Stimulated activated CD4-positive, alpha-beta T cell treated with anti-CD3 and anti-CD28 coated beads, Interleukin-1b, Interleukin-23, amount 100 ng/mL, for 24 hours (primary cell): ENCODE measurements around the gene AFAP1.

Source experiments
- DNase-seq, 4 experiments: peaks; one replicate each; pipeline ENCODE4 v3.0.0-alpha.2; 2020; ENCODE audit warnings: low read depth in 4 of 4, low spot score in 1 of 4

The AFAP1 gene

DNA sequence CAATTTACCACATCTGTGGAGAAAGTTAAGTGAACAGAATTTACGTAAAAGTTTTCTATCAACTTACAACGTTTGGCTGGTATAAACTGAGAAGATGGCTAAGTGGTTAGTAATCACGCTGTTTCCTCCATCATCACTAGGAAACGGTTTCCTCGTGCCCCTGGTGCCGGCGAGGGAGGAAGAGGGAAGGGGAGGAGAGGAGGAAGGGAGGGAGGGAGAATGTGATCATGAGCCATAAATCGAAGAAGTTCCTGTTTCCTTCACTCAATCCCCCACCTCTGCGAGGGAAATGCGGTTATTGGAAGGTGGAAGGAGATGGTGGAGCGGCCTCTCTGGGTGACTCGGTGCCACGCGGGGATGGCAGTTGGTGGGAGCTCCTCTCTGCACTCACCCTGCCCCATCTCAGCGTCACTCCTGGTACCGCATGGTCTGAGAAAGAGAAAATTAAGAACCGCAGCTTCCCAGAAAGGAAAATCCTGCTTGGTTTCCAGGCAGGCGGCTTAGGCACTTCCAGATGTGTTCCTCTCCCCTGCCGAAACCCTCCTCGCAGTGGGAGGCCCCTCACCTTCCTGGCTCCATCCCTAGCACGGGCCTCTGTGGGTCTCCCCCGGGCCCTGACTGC, 216.8 kb downstream of the AFAP1 start:
- DNase-seq, result no peak

DNA sequence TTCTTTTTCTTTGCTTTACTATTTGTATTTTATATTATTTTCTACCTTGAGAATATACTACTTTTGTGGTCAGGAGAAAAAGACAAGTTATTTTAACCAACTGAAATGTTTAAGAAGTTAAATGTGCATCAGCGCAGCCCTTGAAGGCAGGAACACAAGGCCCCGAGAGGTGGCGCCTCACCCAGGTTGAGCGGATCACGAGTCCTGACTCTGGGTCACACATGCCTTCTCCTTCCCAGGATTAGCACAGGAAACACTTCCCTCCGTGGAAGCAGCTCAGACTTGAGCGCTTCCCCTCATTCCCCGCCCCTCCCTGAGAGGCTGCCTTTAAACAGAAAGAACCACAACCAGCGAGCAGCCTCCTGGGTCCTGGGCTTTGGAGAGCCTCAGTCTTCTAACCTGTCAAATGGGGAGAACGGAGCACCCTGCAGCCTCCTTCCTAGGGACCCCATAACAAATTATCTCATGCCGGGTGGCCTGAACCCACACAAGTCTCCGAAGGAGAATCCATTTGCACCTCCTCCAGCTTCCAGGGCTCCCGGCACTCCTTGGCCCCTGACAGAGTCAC, 217.6 kb downstream of the AFAP1 start:
- no peak for DNase-seq

DNA sequence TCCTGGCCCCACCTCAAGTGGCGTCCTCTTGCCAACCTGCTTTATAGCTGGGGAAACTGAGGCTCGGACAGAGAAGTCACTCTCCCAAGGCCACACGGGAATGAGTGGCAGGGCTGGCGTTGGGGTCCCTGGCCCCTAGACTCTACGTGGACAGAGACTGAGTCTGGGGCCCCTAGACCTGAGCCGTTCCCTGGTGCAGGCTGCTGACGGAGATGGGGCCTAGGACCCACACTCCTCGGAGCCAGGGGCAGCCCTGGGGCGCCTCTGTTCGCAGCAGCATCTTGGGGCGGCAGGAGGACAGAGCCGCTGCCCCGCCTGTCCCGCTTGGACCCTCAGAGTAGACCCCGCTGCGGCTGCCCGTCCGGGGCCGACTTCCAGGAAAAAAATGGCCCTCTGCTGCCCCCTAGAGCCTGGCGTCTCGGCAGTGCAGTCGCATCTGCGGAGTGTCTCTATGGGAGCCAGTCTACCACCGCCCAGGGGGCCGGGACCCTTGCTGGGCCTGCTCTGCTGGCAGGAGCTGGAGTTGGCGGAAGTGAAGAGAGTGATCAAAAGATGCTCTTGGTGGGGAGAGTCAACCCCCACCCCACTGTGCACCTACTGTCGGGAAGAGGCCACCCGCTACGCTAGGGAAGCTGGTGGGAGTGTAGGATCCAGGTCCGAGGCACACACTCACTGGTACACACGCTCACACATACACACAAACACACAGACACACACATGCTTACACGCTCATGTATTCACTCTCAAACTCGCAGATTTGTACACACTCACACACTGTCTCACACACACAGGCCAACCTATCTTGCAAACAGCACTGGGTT, 220.1 kb downstream of the AFAP1 start:
- peak; percentile 26 to 57 (median 46) for DNase-seq

GRCh38 chr4:7717946-7718490, 221.6 kb downstream of the AFAP1 start:
- no peak for DNase-seq

DNA sequence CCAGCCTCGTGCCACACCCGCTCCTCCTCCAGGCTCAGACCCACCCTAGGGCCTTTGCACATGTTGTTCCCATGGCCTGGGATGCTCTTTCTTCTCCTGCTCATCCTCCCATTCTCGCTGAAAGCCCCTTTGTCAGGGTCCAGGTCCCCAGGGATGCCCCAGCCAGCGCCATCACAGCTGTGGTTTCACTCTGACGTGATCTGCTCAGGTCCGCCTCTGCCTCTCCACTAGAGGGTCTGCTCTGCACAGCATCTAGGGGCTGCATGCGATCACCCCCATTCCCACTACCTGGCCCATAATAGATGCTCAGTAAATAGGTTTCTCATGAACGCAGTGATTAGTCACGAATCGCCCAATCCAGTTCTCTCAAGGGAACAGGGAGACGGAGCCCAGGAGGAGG, 222.5 kb downstream of the AFAP1 start:
- no peak for DNase-seq

- DNase-seq, result no peak
Measured at GRCh38 chr4:7716010-7716721, 223.5 kb downstream of the AFAP1 start.

DNA sequence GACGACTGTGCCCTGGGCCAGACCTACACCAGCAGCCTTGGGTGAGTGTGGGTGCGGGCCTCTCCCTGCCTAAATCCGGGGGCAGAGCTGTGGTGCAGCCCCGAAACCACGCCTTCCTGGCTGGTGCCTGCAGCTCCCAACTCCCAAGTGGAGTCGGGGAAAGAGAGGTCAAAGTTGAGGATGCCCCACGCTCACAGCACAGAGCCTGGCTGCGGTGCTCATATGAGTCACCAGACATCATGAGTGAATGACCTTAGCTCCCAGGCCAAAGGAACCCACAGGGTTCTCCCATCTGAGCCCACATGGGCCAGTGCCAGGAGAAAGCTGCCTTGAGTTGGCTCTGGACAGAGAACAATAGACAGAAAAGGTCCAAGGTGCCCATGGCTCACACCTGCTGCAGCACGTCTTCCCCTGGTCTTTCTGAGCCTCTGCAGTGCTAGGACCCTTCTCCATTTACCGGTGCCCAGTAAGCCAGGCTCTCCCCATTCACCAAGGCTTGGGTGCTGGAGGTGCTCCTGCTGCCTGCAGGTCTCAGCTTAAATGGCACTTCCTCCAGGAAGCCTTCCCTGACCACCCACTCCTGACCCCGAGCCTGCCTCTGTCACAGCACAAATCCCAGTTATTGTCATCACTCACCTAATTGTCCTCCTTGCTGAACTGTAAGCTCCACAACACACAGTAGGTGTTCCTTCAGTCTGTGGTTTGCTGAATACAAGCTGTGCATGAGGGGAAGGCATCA, 224.2 kb downstream of the AFAP1 start:
- no peak for DNase-seq

GRCh38 chr4:7714738-7715137, 224.9 kb downstream of the AFAP1 start:
- no peak for DNase-seq

GRCh38 chr4:7714176-7714575, 225.5 kb downstream of the AFAP1 start:
- no peak for DNase-seq

GRCh38 chr4:7713757-7714156, 225.9 kb downstream of the AFAP1 start:
- DNase-seq, result no peak

DNA sequence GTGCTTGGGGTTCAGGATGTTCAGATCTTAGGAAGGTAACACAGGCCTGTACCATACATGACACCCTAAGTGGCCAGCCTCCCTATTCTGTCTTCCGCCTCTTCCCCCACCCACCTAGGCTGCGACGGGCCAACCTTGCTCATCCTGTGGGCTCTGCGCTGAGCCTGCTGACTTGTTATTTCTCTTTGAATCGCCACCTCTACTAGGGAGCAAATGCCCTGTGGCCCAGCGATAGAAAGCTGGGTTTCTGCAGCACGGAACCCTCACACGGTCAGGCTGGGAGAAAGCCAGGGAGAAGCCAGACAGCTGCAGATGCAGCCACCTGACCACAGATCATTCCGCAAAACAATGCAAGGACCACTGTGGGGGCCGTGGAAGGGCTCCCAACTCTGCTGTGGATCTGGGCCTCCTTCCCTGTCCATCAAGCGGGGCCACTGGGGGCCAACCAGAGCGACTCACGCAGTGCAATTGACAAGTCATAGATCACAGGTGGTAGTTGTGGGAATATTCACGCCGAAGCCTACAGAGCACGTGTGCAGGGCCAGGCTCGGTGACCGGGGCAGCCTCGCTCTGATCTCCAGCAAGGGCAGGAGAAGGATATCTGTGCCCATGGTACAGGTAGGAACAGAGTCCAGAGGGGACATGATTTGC, 227.5 kb downstream of the AFAP1 start:
- DNase-seq, result no peak

- no peak for DNase-seq
Measured at GRCh38 chr4:7711307-7711963, 228.2 kb downstream of the AFAP1 start.

GRCh38 chr4:7710576-7711306, 228.9 kb downstream of the AFAP1 start:
- DNase-seq, result no peak

DNA sequence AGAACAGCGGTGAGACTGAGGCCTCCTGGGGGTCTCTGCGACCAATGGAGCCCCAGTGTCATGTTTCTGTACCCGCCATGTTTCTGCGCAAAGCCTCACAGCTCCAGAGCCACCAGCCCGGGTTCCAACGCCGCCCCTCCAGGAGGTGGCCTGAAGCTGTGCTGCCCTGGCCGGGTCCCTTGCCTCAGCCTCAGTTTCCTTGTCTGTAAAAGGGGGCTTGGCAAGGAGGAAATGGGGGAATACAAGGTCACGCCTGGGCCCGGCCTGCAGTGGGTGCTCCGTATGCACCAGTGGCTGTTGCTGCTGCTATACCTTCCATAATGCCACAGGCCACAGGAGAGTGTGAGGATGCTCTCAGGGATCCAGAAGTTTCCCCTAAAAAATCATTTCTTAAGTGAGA, 229.5 kb downstream of the AFAP1 start:
- no peak for DNase-seq

DNA sequence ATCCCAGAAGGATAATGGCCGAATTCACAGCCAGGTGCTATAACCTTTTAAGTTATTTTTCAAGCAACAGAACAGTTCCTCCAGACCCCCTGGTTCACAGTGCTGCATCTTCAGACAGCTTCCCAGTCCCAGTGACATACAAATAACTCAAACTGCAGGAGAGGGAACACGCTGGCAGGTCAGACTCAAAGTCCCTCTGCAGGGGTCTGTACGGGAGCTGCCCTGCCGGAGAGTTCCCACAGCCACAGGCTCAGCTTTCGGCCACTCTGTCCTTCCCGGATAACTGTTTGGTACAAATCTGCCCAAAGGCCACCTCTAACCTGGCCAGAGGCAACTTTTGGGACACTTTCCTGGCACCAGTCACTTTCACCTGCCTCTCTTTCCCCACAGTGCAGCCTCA, 230.2 kb downstream of the AFAP1 start:
- DNase-seq, result no peak

DNA sequence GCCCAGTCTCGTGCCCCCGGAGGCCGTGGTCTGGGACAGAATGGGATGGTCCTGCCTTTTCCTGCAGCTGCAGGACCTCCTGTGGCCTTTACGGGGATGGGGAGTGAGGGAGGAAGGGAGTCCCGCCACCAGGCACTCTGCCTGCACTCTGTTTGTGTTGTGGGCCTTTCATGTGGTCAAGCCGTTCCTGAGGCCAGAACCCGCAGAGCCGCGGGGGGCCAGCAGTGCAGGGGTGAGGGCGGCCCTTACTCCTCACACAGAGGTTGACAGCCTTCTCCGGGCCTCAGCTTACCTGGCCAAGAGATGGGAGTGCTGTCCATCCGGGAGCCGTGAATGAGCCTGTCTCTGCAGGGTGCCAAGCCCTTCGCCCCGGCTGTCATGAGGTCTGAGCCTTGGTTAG, 230.7 kb downstream of the AFAP1 start:
- DNase-seq, result no peak
